GM18499 (cell line): Measurements from ENCODE around the gene OGFR.

Experiments
- ATAC-seq: cut with Tn5 transposase; IDR thresholded peaks from one replicate; pipeline ENCODE4 v1.9.1; 2021; ENCODE audit warnings: moderate number of reproducible peaks; ENCODE audit not compliant: insufficient read depth, unreplicated experiment

The OGFR gene

DNA sequence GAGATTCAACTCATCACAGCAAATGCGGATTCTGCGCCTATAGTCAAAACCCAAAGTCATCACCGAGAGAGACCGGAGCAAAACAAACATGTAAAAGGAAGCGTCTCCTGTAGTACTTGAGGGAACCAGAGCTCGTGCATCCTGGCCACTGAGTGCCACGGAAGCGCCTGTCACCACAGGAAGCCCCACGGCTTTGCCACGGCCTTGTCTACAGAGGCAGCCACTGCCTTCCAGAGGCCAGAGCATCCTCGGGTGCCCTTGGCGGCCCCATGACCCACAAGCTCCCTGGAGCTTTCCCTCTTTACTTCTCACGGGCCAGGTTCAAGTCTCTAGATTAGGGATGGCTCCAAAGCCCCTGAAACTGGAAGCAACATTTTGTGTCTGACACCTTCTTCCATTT is 49.5 kb downstream of the OGFR start:
- ATAC-seq: no peak

DNA sequence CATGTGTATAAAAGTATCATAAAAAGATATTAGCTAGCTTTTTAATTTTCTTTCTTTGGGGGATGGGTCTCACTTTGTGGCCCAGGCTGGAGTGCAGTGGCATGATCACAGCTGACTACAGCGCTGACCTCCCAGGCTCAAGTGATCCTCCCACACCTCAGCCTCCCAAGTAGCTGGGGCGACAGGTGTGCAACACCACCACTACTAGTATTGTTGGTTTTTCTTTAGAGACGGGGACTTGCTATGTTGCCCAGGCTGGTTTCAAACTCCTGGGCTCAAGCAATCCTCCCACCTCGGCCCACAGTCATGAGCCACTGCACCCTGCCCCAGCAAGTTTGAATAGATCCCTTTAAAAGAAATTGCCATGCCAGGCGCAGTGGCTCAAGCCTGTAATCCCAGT is 50.5 kb downstream of the OGFR start:
- no peak for ATAC-seq

DNA sequence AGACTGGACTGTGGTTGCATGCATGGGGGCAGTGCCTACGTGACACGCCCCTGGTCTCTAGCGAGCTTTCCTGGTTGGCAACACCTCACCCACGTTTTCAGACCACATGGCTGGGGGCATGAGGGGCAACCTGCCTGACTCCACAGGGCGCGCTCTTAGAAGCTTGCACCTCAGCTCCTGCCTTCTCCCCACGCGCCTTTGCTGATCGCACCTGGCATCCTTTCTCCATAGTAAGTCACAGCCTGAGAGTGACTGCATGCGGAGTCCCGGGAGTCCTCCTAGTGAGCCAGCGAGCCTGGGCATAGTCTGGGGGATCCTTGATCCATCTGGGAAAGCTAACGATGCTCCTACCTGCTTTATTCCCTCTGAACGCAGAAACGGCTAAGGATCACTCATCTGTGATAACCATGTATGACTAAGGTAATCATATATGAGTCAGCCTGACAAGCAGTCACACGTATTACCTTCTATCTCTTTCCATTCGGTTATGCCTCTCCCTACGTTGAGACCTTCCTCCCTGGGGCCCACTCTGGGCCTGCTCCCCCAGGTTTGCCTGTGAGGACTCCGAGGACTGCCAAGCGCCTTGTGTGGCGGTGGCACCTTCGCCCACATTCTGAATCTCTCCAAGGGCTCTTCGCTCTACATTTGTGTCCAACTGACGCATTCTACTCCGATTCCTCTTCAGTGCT is 52.4 kb downstream of the OGFR start:
- no peak for ATAC-seq

DNA sequence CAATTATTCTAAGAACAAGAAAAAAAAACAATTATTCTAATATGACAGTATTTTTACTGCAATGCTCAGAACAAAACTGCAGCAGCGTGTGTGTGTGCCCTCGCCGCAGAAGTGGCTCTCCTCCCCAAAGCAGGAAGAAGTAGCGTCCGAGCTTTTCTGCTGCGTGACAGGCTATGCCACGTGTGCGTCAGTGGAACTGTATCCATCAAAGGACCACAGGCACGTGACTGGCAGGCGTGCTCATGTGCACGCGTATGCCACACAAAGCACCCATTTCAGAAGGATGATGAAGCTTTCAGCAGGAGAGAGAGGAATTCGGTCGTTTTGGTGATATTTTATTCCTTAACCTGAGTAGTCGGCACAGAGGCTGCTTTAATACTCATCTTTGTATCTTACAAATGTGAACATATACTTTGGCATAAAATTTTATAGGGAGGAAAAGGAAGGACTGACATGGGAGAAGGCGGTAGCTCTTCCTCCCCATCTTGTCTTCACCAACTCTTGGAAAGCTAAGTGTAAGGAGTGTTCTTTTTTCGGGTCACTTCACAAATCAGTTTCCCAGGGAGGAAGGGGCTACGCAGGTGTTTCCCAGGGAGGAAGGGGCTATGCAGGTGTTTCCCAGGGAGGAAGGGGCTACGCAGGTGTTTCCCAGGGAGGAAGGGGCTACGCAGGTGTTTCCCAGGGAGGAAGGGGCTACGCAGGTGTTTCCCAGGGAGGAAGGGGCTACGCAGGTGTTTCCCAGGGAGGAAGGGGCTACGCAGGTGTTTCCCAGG is 53.6 kb downstream of the OGFR start:
- no peak for ATAC-seq

DNA sequence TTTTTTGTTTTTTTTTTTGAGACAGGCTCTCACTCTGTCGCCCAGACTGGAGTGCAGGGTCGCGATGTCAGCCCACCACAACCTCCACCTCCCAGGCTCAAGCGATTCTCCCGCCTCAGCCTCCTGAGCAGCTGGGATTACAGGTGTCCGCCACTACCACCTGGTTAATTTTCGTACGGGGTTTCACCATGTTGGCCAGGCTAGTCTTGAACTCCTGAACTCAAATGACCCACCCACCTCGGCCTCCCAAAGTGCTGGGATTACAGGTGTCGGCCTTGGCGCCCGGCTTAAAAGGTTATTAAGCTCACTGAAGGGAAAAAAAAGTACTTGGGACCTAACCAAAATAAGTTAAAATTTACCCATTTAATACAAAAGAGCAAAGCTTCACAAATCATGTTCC is 55.1 kb downstream of the OGFR start:
- no peak for ATAC-seq

DNA sequence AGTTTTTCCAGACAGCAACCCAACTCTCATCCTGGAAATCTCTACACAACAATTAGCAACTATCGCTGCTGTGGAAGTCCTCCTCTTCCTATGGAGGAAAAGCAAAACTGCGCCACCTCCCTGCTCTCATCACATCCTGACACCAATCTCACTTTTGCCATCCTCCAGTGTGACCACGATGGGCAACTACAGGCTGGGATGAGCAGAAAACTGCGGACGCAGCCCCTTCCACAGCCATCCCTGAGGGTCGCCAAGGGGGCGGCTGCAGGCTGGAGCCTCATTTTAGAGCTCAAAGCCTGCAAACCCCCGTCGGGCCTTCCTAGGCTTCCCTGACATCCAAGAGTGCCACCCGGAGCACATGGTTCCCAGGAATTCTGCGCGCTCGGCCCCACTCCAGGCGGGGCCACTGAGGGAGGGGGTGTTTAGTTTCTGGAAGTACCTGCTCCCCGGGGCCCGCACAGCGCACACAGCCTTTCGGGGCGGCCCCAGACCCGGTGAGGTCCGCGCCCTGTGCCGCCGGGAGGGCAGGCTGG is 55.8 kb downstream of the OGFR start:
- ATAC-seq: no peak

DNA sequence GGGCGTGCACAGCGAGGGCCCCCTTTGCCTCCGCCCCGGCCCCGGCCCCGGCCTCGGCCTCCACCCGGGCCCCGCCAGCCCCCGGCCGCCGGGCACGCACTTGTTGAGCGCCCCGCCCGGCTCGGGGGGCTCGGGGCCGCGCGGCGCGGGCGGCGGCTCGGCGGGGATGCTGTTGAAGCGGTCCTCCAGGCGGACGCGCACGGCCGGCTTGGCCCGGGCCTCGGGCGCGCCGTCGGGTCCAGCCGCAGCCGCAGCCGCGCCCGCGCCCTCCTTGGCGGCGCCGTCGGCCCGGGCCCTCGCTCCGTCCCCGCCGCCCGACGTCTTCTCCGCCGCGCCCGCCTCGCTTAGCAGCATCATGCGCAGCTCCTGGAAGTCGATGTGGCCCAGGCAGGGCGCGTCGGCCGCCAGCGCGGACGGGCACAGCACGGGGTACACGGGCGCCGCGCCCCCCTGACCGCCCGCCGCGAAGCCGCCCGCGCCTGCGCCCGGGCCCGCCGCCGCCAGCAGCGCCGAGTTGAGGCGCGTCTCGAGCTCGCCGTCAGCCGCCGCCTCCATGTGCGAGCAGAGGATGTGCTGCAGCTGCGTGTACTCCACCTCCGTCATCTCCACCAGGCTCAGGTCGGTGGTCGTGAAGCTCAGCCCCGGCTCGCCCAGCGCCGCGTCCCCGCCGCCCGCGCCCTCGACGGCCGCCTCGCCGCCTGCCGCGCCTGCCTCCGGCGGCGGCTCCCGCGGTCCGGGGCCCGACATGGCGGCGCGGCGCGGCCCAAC is 56.5 kb downstream of the OGFR start:
- no peak for ATAC-seq

DNA sequence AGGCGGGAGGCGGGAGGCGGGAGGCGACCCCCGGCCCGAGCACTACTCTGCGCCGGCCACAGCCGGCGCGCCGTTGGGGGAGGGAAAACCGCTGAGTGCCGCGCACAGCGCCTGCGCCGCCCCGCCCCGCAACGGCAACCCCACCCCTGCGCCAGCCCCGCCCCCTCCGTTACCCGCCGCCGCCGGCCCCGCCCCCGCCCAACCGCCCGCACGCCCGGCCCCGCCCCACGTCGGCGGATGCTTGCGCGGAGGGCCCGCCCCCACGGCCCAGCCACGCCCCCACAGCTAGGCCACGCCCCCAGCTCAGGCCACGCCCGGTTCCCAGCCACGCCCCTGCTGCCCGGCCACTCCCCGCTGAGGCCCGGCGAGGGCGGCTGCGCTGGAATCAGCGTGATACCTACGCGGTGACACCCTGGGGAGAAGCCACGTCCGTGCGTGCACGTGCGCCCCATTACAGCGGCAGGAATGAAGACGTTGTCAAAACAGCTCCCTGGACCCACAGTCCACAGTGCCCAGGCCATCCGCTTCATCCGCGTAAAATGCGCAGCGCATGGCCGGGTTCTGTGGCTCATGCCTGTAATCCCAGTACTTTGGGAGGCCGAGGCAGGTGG is 57.2 kb downstream of the OGFR start, which contains the start of gene TCFL5:
Gene TCFL5, minus strand, starts transcription at position 97 of the 611 bp plus-strand sequence. CDS start 152 bp downstream, outside the sequence.
- ATAC-seq: no peak
